Esophagus squamous epithelium (tissue), 4 donors: Measurements from ENCODE around the gene SNX7.

Experiments used
- POLR2A ChIP-seq, 4 donors: fragments of 450-650 bp; IDR thresholded peaks; one replicate each; pipeline ENCODE4 v1.6.1; 2017; ENCODE audit warnings: antibody characterized with exemption in 4 of 4, mild to moderate bottlenecking in 4 of 4, moderate library complexity in 3 of 4
- TF ChIP-seq, protein P1 (sequence below), 6 experiments: fragments of 450-650 bp in 4 of 6; fragments of 200-600 bp in 2 of 6; sonication (generic) in 2 of 6; IDR thresholded peaks; one replicate each; pipeline ENCODE4 v1.5.1; 2016 to 2019; ENCODE audit warnings: antibody characterized with exemption in 6 of 6, mild to moderate bottlenecking in 4 of 6, moderate library complexity in 4 of 6

DNA sequence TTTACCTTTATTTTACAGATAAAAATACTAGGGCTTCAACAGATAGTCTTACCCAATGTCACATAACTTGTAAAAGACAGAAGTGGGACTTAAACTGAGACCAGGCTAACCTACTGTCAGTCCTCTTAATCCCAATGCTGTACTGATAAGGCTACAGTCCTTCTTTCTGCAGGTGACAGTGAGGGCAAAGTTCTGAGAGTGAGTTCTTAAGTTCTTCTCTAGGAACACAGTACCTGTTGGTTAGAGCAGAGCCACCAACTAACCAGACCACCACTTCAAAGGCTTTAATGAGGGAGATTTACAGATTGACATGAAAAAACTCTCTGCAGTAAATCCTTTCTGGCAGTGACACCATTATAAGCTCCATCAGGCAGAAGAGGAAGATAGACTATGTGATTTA is 74.2 kb downstream of the SNX7 start:
- TF ChIP-seq POLR2A (IDR thresholded peaks at IDR 0.05), result no peak
- TF ChIP-seq, protein P1, sequence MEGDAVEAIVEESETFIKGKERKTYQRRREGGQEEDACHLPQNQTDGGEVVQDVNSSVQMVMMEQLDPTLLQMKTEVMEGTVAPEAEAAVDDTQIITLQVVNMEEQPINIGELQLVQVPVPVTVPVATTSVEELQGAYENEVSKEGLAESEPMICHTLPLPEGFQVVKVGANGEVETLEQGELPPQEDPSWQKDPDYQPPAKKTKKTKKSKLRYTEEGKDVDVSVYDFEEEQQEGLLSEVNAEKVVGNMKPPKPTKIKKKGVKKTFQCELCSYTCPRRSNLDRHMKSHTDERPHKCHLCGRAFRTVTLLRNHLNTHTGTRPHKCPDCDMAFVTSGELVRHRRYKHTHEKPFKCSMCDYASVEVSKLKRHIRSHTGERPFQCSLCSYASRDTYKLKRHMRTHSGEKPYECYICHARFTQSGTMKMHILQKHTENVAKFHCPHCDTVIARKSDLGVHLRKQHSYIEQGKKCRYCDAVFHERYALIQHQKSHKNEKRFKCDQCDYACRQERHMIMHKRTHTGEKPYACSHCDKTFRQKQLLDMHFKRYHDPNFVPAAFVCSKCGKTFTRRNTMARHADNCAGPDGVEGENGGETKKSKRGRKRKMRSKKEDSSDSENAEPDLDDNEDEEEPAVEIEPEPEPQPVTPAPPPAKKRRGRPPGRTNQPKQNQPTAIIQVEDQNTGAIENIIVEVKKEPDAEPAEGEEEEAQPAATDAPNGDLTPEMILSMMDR (IDR thresholded peaks at IDR 0.05), result no peak
